Measurements from ENCODE around the gene NR2F2.

- TF ChIP-seq CTCF (IDR thresholded peaks at IDR 0.05) (no peak), POLR2A (IDR thresholded peaks at IDR 0.05) (no peak)
These were observed 8.6 kb upstream of the NR2F2 start for GRCh38 chr15:96321639-96322535.

Data from vagina (tissue), 2 donors.